HCT116 (cell line): ENCODE results near the gene WNT8B. TPM values are rescaled to one million over a fixed set of nuclear protein-coding genes. Genes with fewer than 3 reads are reported as not detected.

Experiments
- ATAC-seq: fragments of 200-7000 bp; cut with Tn5 transposase; 2 replicates; pipeline ENCODE4 v1.9.1; 2020; ENCODE audit warnings: mild to moderate bottlenecking, moderate library complexity
- BruUV-seq: library from RNA; stranded (reverse); fragments of 400-500 nt; replicated peaks from 2 replicates; lab custom pipeline; 2021; lab: Mats Ljungman, UMichigan
- CTCF ChIA-PET: fragments of 300-600 bp; sonication (Branson Sonifier 250); formaldehyde crosslinking; loops from one replicate; lab custom pipeline; 2021; ENCODE audit warnings: antibody characterized with exemption; lab: Charles Lee
- POLR2A ChIA-PET: fragments of 300-600, 350-600 bp; sonication (Branson Sonifier 250); formaldehyde crosslinking; loops from one replicate; lab custom pipeline; 2021; ENCODE audit warnings: antibody characterized with exemption; lab: Charles Lee
- RAD21 ChIA-PET, 2 experiments: fragments of 300-600 bp; sonication (Branson Sonifier 250); formaldehyde crosslinking; loops; one replicate each; lab custom pipeline; 2023; ENCODE audit warnings: low total read pairs in 2 of 2; ENCODE audit not compliant: uncharacterized antibody in 2 of 2, unreplicated experiment in 2 of 2, low non-redundant PET in 1 of 2; lab: Charles Lee
- DNase-seq: peaks from one replicate; pipeline ENCODE4 v3.0.0-alpha.2; 2010; ENCODE audit warnings: low read depth, low spot score
- H2AFZ ChIP-seq: fragments of 200-600 bp; shearing (Covaris generic), sonication (generic); 2 replicates; pipeline ENCODE4 v1.6.1; 2017; ENCODE audit warnings: low read depth, mixed run types, mixed read lengths, antibody characterized with exemption, low read length; ENCODE audit not compliant: poor library complexity, severe bottlenecking
- H3K27ac ChIP-seq: 2 replicates; pipeline ENCODE4 v1.5.1; 2012; ENCODE audit warnings: low read depth, low read length
- H3K27me3 ChIP-seq: fragments of 200-600 bp; sonication (generic); 2 replicates; pipeline ENCODE4 v1.6.1; 2016; ENCODE audit warnings: mixed run types, low read length, mixed read lengths; ENCODE audit not compliant: insufficient read depth
- H3K36me3 ChIP-seq, 2 experiments: fragments of 200-500 bp in 1 of 2; fragments of 200-600 bp in 1 of 2; sonication (Bioruptor generic) in 1 of 2; sonication (generic) in 1 of 2; 2 replicates each; pipeline versions ENCODE4 v1.5.1 to v1.6.1; 2014 to 2016; ENCODE audit warnings: low read length in 2 of 2, inconsistent platforms in 1 of 2, mixed read lengths in 1 of 2, mixed run types in 1 of 2; ENCODE audit not compliant: insufficient read depth in 2 of 2, control insufficient read depth in 1 of 2
- H3K4me1 ChIP-seq, 2 experiments: fragments of 200-600 bp in 1 of 2; sonication (generic) in 1 of 2; 2 replicates each; pipeline versions ENCODE4 v1.5.1 to v1.6.1; 2012 to 2017; ENCODE audit warnings: low read length in 2 of 2, inconsistent platforms in 1 of 2, mild to moderate bottlenecking in 1 of 2, mixed read lengths in 1 of 2, mixed run types in 1 of 2, moderate library complexity in 1 of 2; ENCODE audit not compliant: insufficient read depth in 2 of 2, control insufficient read depth in 1 of 2
- H3K4me2 ChIP-seq: fragments of 200-600 bp; sonication (generic); 2 replicates; pipeline ENCODE4 v1.6.1; 2017; ENCODE audit warnings: mixed run types, low read length, mixed read lengths
- H3K4me3 ChIP-seq, 2 experiments: fragments of 200-600 bp in 1 of 2; sonication (generic) in 1 of 2; replicated peaks in 1 of 2; 2 replicates each; pipeline ENCODE4 v1.5.1; 2011 to 2016; ENCODE audit warnings: low read length in 2 of 2, control low read depth in 1 of 2, low read depth in 1 of 2, mild to moderate bottlenecking in 1 of 2, mixed read lengths in 1 of 2, mixed run types in 1 of 2
- H3K79me2 ChIP-seq: fragments of 200-600 bp; sonication (generic); 2 replicates; pipeline ENCODE4 v1.6.1; 2017; ENCODE audit warnings: mild to moderate bottlenecking, mixed run types, low read length, moderate library complexity, mixed read lengths; ENCODE audit not compliant: insufficient read depth
- H3K9ac ChIP-seq: fragments of 200-600 bp; sonication (generic); 2 replicates; pipeline ENCODE4 v1.6.1; 2016; ENCODE audit warnings: low read length, mixed read lengths
- H3K9me2 ChIP-seq: fragments of 200-600 bp; sonication (generic), shearing (Covaris generic); 2 replicates; pipeline ENCODE4 v1.6.1; 2017; ENCODE audit warnings: mixed run types, mild to moderate bottlenecking, moderate library complexity; ENCODE audit not compliant: insufficient read depth
- H3K9me3 ChIP-seq, 2 experiments: fragments of 200-500 bp in 1 of 2; fragments of 200-600 bp in 1 of 2; sonication (Bioruptor generic) in 1 of 2; sonication (generic) in 1 of 2; 2 replicates each; pipeline ENCODE4 v1.6.1; 2014 to 2017; ENCODE audit warnings: low read length in 2 of 2, mixed read lengths in 2 of 2, inconsistent platforms in 1 of 2, low read depth in 1 of 2, mild to moderate bottlenecking in 1 of 2, mixed run types in 1 of 2, moderate library complexity in 1 of 2; ENCODE audit not compliant: control insufficient read depth in 1 of 2, insufficient read depth in 1 of 2
- H4K20me1 ChIP-seq: fragments of 200-600 bp; sonication (generic), shearing (Covaris generic); 2 replicates; pipeline ENCODE4 v1.6.1; 2017; ENCODE audit warnings: mixed run types, mild to moderate bottlenecking, moderate library complexity; ENCODE audit not compliant: insufficient read depth
- EGR1 ChIP-seq: IDR thresholded peaks from 2 replicates; pipeline ENCODE4 v1.6.1; 2012; ENCODE audit warnings: low read depth
- EZH2 ChIP-seq: fragments of 200-600 bp; sonication (generic); IDR thresholded peaks from 2 replicates; pipeline ENCODE4 v1.6.1; 2017; ENCODE audit warnings: antibody characterized with exemption, mixed run types
- EZH2phosphoT487 ChIP-seq: fragments of 200-600 bp; IDR thresholded peaks from 2 replicates; pipeline ENCODE4 v1.6.1; 2018; ENCODE audit warnings: antibody characterized with exemption, borderline replicate concordance
- FOSL1 ChIP-seq: IDR thresholded peaks from 2 replicates; pipeline ENCODE4 v1.6.1; 2012; ENCODE audit warnings: low read depth
- JUND ChIP-seq: IDR thresholded peaks from 2 replicates; pipeline ENCODE4 v1.6.1; 2012
- RAD21 ChIP-seq: IDR thresholded peaks from 2 replicates; pipeline ENCODE4 v1.6.1; 2012; ENCODE audit warnings: low read depth, mild to moderate bottlenecking
- SRF ChIP-seq: IDR thresholded peaks from 2 replicates; pipeline ENCODE4 v1.6.1; 2012; ENCODE audit warnings: low read depth
- ZFX ChIP-seq: fragments of 450-650 bp; IDR thresholded peaks from 2 replicates; pipeline ENCODE4 v1.6.1; 2017
- intact Hi-C: fragments of 100-400 bp; cut with micrococcal nuclease; formaldehyde crosslinking; loops from 2 replicates; pipeline ENCODE4 v1.10.0; 2022
- total RNA-seq: library from RNA; stranded (reverse); gene quantifications from one replicate; pipeline ENCODE4 v1.2.1, GENCODE V29; 2021; ENCODE audit not compliant: unreplicated experiment
- TF ChIP-seq, protein P1 (sequence below): IDR thresholded peaks from 2 replicates; pipeline ENCODE4 v1.6.1; 2011; ENCODE audit warnings: mild to moderate bottlenecking, low read length, moderate library complexity; ENCODE audit not compliant: insufficient replicate concordance; ENCODE audit errors: extremely low read depth
- TF ChIP-seq, protein P2 (sequence below): IDR thresholded peaks from 2 replicates; pipeline ENCODE4 v1.6.1; 2012

WNT8B gene
- total RNA-seq, 1 experiment from 2014 or later: not detected

DNA sequence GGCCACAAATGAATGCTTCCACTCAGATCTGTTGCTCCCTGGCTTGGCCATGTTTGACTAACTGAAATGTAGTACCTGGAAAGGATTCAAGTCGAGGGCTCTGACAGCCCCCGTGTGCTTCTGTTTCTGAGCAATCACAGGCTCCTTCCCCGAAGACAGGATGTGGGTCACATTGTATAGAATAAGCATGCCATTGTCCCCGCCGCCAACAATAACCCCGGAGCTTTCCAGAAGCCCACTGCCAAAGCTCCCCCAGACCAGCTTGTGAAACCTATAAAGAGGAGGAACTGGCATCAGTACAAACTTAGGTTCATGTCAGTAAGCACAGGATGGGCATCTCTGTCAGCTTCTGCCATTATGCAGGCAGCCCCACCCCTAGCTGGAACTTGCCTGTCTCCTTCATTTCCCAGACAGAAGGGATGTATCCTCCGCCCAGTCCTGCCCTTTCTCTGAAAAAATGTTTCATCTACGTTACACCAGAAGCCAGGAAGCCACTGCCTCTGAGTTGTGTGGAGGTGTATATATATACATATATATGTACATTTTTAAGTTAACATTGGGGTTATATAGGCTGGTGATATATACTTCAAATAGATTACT is 46.5 kb downstream of the WNT8B start (continued):
- TF ChIP-seq SRF: no peak

DNA sequence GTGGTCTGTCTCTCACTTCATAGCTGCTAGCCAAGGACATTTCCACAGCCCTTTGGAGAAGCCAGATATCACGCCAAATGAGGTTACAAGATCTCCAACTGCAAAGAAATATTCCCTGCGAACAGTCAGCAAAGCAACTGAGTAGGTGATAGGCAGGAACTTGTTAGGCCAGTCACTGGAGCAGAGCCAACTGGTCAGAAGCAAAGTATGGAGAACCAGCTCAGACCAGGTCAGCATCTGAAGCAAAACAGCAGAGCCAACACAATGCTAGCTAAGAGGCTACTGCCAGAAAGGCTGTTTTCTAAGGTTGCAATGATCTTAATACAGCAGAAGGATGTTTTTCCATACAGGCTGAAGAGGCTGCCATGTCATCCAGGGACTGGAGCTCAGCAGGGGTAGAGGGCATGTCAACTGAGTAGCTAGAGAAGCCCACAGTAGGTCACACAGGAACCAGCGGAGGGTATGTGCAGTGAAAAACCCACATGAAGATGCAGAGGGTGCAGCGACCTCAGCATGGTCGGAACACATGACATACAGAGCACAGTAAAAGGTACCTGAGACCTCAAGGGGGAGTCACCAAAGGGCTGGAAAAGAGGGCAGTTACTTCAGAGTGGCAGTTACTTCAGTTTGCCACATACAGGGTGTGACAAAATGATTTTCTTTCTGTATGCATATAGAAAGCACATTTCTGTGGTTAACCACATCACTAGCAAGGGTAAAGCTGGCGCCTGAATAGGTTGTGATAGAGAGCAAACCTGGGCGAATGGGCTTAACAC is 47.9 kb downstream of the WNT8B start:
- H3K79me2 ChIP-seq: no peaks in the 10 kb centered on the region
- H4K20me1 ChIP-seq: no peaks in the 10 kb centered on the region
- H3K4me2 ChIP-seq: no peak overlapping the region
- H3K4me3 ChIP-seq: no peak overlapping the region
- H3K27ac ChIP-seq: no peak overlapping the region
- 0 out of 2 replicates have a peak, but pooled peaks have one; percentile 16 for ATAC-seq
- H3K27me3 ChIP-seq: no peaks in the 10 kb centered on the region
- no peaks in the 10 kb centered on the region for H3K9me2 ChIP-seq
- DNase-seq: no peak
- peaks cover 20 to 28% of the 10 kb centered on the region in 2 experiments; a peak in 3 of 4 replicates for H3K36me3 ChIP-seq
- CTCF ChIA-PET: interaction anchor here (1.4 to 1.8 kb wide), 4 partner anchors 8 to 76 kb away, joined by 3 to 9 read pairs (median 6); no protein-coding TSS in a partner anchor
- no peak overlapping the region for H3K9ac ChIP-seq
- BruUV-seq: no TSS peak
- POLR2A ChIA-PET: interaction anchor here (0.6 to 1.4 kb wide), 2 partner anchors 10 to 603 kb away, joined by 3 read pairs; no protein-coding TSS in a partner anchor
- intact Hi-C loops: loop anchor here (10.0 kb wide), 1 partner anchor 656 kb away; no protein-coding TSS in a partner anchor
- RAD21 ChIA-PET: no interaction called here
- no peaks in the 10 kb centered on the region for H3K9me3 ChIP-seq
- H3K4me1 ChIP-seq: peaks cover 0 to 4% of the 10 kb centered on the region in 2 experiments; a peak in 1 of 4 replicates
- no peak overlapping the region for H2AFZ ChIP-seq
- TF ChIP-seq EGR1: no peak
- no peak for TF ChIP-seq RAD21
- TF ChIP-seq, protein P1, sequence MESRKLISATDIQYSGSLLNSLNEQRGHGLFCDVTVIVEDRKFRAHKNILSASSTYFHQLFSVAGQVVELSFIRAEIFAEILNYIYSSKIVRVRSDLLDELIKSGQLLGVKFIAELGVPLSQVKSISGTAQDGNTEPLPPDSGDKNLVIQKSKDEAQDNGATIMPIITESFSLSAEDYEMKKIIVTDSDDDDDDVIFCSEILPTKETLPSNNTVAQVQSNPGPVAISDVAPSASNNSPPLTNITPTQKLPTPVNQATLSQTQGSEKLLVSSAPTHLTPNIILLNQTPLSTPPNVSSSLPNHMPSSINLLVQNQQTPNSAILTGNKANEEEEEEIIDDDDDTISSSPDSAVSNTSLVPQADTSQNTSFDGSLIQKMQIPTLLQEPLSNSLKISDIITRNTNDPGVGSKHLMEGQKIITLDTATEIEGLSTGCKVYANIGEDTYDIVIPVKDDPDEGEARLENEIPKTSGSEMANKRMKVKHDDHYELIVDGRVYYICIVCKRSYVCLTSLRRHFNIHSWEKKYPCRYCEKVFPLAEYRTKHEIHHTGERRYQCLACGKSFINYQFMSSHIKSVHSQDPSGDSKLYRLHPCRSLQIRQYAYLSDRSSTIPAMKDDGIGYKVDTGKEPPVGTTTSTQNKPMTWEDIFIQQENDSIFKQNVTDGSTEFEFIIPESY: no peak
- TF ChIP-seq ZFX: no peak
- no peak for TF ChIP-seq FOSL1
- no peak for TF ChIP-seq EZH2phosphoT487
- no peak for TF ChIP-seq EZH2
- TF ChIP-seq, protein P2, sequence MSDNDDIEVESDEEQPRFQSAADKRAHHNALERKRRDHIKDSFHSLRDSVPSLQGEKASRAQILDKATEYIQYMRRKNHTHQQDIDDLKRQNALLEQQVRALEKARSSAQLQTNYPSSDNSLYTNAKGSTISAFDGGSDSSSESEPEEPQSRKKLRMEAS: no peak
- TF ChIP-seq JUND: no peak
